Liver (tissue), 9 donors: ENCODE measurements around the gene G6PC1. TPM values are rescaled to one million over a fixed set of nuclear protein-coding genes. Genes with fewer than 3 reads are reported as not detected.
A peak's percentile ranks its signal among the peaks of the same experiment; 100 is the strongest.

ENCODE experiments used
- DNase-seq: peaks from one replicate; pipeline ENCODE4 v3.0.0-alpha.2; 2017; ENCODE audit warnings: low spot score
- H3K27ac ChIP-seq, 2 donors: one replicate each; pipeline ENCODE4 v1.7.0; 2013; ENCODE audit warnings: inconsistent platforms in 2 of 2, low read length in 2 of 2, control low read depth in 1 of 2, low read depth in 1 of 2, mild to moderate bottlenecking in 1 of 2
- H3K27me3 ChIP-seq, 4 donors: one replicate each; pipeline versions ENCODE4 v1.6.1 to v1.7.0; 2013; ENCODE audit warnings: low read length in 3 of 4, inconsistent platforms in 1 of 4, mild to moderate bottlenecking in 1 of 4, moderate library complexity in 1 of 4; ENCODE audit not compliant: control insufficient read depth in 4 of 4, insufficient read depth in 4 of 4
- H3K36me3 ChIP-seq, 4 donors: one replicate each; pipeline versions ENCODE4 v1.6.1 to v1.7.0; 2013; ENCODE audit warnings: low read length in 3 of 4, mild to moderate bottlenecking in 3 of 4, low read depth in 1 of 4, moderate library complexity in 1 of 4; ENCODE audit not compliant: control insufficient read depth in 4 of 4, insufficient read depth in 3 of 4
- H3K4me1 ChIP-seq, 4 donors: one replicate each; pipeline versions ENCODE4 v1.6.1 to v1.7.0; 2013; ENCODE audit warnings: low read length in 3 of 4, mild to moderate bottlenecking in 3 of 4, moderate library complexity in 1 of 4; ENCODE audit not compliant: control insufficient read depth in 4 of 4, insufficient read depth in 4 of 4
- H3K4me3 ChIP-seq, 3 donors: one replicate each; pipeline versions ENCODE4 v1.6.1 to v1.7.0; 2013; ENCODE audit warnings: low read length in 3 of 3, control low read depth in 1 of 3, low read depth in 1 of 3, mild to moderate bottlenecking in 1 of 3
- H3K9ac ChIP-seq, 2 donors: one replicate each; pipeline ENCODE4 v1.7.0; 2013; ENCODE audit warnings: low read length in 2 of 2, mild to moderate bottlenecking in 2 of 2, moderate library complexity in 2 of 2, control low read depth in 1 of 2, low read depth in 1 of 2
- H3K9me3 ChIP-seq, 4 donors: one replicate each; pipeline versions ENCODE4 v1.6.1 to v1.7.0; 2013; ENCODE audit warnings: low read length in 3 of 4; ENCODE audit not compliant: control insufficient read depth in 4 of 4
- EGR1 ChIP-seq, 2 donors: IDR thresholded peaks; 2 replicates each; pipeline ENCODE4 v1.6.1; 2016 to 2018; ENCODE audit warnings: antibody characterized with exemption in 2 of 2, low read depth in 2 of 2
- FOXA1 ChIP-seq: IDR thresholded peaks from 2 replicates; pipeline ENCODE4 v1.6.1; 2016; ENCODE audit warnings: antibody characterized with exemption
- FOXA2 ChIP-seq: IDR thresholded peaks from 2 replicates; pipeline ENCODE4 v1.6.1; 2016; ENCODE audit warnings: antibody characterized with exemption
- GABPA ChIP-seq, 2 donors: IDR thresholded peaks in 1 of 2; conservative IDR thresholded peaks in 1 of 2; 2 replicates each; pipeline ENCODE4 v1.6.1; 2016; ENCODE audit warnings: antibody characterized with exemption in 2 of 2, mild to moderate bottlenecking in 1 of 2, moderate library complexity in 1 of 2
- HNF4A ChIP-seq, 2 donors: conservative IDR thresholded peaks; 2 replicates each; pipeline ENCODE4 v1.6.1; 2016; ENCODE audit warnings: antibody characterized with exemption in 2 of 2, mild to moderate bottlenecking in 2 of 2
- HNF4G ChIP-seq: IDR thresholded peaks from 2 replicates; pipeline ENCODE4 v1.6.1; 2016; ENCODE audit warnings: antibody characterized with exemption
- JUND ChIP-seq, 2 donors: IDR thresholded peaks; 2 replicates each; pipeline ENCODE4 v1.6.1; 2016; ENCODE audit warnings: antibody characterized with exemption in 2 of 2
- NR2F2 ChIP-seq: IDR thresholded peaks from 2 replicates; pipeline ENCODE4 v1.6.1; 2016; ENCODE audit warnings: antibody characterized with exemption
- RAD21 ChIP-seq, 2 donors: IDR thresholded peaks; 2 replicates each; pipeline ENCODE4 v1.6.1; 2016; ENCODE audit warnings: antibody characterized with exemption in 2 of 2, mild to moderate bottlenecking in 2 of 2
- RXRA ChIP-seq, 2 donors: IDR thresholded peaks; 2 replicates each; pipeline ENCODE4 v1.6.1; 2017 to 2018; ENCODE audit warnings: antibody characterized with exemption in 2 of 2, mild to moderate bottlenecking in 1 of 2
- SP1 ChIP-seq: IDR thresholded peaks from 2 replicates; pipeline ENCODE4 v1.6.1; 2018; ENCODE audit warnings: antibody characterized with exemption, mild to moderate bottlenecking
- TAF1 ChIP-seq: conservative IDR thresholded peaks from 2 replicates; pipeline ENCODE4 v1.6.1; 2016; ENCODE audit warnings: antibody characterized with exemption, mild to moderate bottlenecking
- YY1 ChIP-seq: IDR thresholded peaks from 2 replicates; pipeline ENCODE4 v1.6.1; 2016; ENCODE audit warnings: antibody characterized with exemption, mild to moderate bottlenecking
- WGBS: extraction: QIAGEN DNeasy Blood & Tissue Kit; methylation state at CpG from one replicate; pipeline ENCODE4 v1.1.7; 2013; 5-methylcytosine and 5-hydroxymethylcytosine counted together
- polyA plus RNA-seq, 2 donors: library from polyadenylated mRNA; stranded (reverse) in 1 of 2; unstranded in 1 of 2; fragments of 200-250 nt in 1 of 2; fragments of >200 nt in 1 of 2; fragmentation: Nextera tagmentation in 1 of 2; extraction: Ambion mirVana in 1 of 2; gene quantifications; one replicate each; pipeline versions ENCODE4 v1.2.1 to v1.2.3, GENCODE V29; 2013 to 2015
- total RNA-seq, 2 donors: library from RNA; depleted of rRNA; stranded (reverse); fragments of >200 nt; gene quantifications; one replicate each; pipeline ENCODE4 v1.2.3, GENCODE V29; 2014
- TF ChIP-seq, protein P1 (sequence below): fragments of 150-350 bp; IDR thresholded peaks from 2 replicates; pipeline ENCODE4 v1.5.1; 2017; ENCODE audit warnings: improper control_type of control experiment, low read depth, low read length; ENCODE audit not compliant: missing input control
- TF ChIP-seq, protein P2 (sequence below): IDR thresholded peaks from 2 replicates; pipeline ENCODE4 v1.6.1; 2016; ENCODE audit warnings: antibody characterized with exemption
- TF ChIP-seq, protein P3 (sequence below): IDR thresholded peaks from 2 replicates; pipeline ENCODE4 v1.6.1; 2016; ENCODE audit warnings: antibody characterized with exemption
- TF ChIP-seq, protein P4 (sequence below): IDR thresholded peaks from 2 replicates; pipeline ENCODE4 v1.6.1; 2016; ENCODE audit warnings: antibody characterized with exemption, mild to moderate bottlenecking
- TF ChIP-seq, protein P5 (sequence below): IDR thresholded peaks from 2 replicates; pipeline ENCODE4 v1.6.1; 2016; ENCODE audit warnings: antibody characterized with exemption
- donor health status: healthy.
- donor health status: healthy.
- donor health status: healthy.
- donor health status: healthy.
- donor health status: healthy.

Gene G6PC1
- total and polyA plus RNA-seq, 4 donors: 23.8 to 271 (median 114) TPM

DNA sequence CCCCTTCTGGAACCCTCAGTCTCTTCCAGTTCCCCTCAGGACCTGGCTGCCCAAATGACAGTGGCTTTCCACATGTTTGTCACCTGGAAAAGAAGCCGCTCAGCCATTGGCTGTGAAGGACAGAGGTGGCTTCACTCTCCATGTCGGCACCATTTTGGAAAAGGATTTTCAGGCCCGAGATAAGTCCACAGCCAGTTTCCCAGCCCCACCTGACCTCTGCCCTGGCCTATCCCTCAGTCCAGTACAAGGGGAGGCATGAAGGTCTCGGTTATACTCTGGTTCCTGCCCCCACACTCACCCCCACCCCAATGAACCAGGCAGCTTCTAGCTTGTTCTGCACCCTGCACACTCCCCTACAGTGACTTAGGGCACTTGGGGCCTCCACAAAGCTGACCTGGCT, 34.4 kb upstream of the G6PC1 start:
- Histone ChIP-seq H3K36me3 (peaks cover 0 to 7% (median 1%) of the 10 kb centered on the region in 4 donors), H3K9me3 (no peaks in the 10 kb centered on the region), H3K4me1 (peaks cover 0 to 49% (median 42%) of the 10 kb centered on the region in 4 donors), H3K27ac (peak overlapping the region; percentile 78), H3K27me3 (no peaks in the 10 kb centered on the region), H3K4me3 (peak overlapping the region; percentile 14 to 61 (median 35)), H3K9ac (peak overlapping the region in 1 of 2 donors; percentile 25)
- no peak for TF ChIP-seq SP1
- TF ChIP-seq, protein P1, sequence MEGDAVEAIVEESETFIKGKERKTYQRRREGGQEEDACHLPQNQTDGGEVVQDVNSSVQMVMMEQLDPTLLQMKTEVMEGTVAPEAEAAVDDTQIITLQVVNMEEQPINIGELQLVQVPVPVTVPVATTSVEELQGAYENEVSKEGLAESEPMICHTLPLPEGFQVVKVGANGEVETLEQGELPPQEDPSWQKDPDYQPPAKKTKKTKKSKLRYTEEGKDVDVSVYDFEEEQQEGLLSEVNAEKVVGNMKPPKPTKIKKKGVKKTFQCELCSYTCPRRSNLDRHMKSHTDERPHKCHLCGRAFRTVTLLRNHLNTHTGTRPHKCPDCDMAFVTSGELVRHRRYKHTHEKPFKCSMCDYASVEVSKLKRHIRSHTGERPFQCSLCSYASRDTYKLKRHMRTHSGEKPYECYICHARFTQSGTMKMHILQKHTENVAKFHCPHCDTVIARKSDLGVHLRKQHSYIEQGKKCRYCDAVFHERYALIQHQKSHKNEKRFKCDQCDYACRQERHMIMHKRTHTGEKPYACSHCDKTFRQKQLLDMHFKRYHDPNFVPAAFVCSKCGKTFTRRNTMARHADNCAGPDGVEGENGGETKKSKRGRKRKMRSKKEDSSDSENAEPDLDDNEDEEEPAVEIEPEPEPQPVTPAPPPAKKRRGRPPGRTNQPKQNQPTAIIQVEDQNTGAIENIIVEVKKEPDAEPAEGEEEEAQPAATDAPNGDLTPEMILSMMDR: no peak
- TF ChIP-seq YY1: no peak
- no peak for TF ChIP-seq EGR1 (IDR thresholded peaks at IDR 0.05; ENCODE audit: low read depth in 2 of 2)
- TF ChIP-seq, protein P2, sequence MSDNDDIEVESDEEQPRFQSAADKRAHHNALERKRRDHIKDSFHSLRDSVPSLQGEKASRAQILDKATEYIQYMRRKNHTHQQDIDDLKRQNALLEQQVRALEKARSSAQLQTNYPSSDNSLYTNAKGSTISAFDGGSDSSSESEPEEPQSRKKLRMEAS: no peak
- TF ChIP-seq HNF4G: no peak
- 29% methylated on average over 4 of the region's 4 CpGs for WGBS
- DNase-seq: no peak

DNA sequence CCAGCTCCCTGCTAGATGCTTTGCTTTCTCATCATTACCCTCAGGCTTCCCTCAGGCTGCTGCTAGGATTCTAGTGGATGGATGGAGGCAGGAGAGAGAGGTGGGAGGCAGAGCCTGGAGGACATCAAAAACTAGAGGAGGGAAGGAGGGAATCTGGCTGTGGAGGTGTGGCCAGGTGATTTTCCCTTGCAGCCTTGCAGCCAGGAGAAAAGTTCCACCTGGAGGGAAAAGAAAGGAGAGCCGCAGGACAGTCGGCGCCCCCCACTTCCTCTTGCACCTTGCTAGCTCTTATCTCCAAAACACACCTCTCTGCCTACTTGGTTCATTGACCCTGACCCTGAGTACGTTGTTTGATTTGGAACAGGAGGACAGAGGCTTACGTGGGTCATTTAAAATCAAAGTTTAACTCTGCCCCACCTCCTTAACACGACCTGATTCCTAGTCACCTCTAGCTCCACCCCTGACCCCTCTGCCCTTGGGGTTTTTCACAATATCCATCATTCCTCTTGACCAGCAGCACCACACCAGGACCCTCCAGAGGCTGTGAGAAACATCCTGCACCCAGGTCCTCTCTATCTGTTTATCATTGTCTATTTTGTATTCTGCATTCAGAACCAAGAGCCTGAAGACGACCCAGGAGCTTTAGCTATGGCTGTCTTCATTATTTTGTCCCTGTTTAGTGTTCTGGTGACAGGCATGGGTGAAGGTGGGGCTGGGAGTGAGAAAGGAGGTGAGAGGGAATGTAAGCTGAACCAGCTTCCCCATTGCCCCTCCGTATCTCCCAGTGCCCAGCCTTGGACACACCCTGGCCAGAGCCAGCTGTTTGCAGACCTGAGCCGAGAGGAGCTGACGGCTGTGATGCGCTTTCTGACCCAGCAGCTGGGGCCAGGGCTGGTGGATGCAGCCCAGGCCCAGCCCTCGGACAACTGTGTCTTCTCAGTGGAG, 33.7 kb upstream of the G6PC1 start:
- H3K27ac ChIP-seq: peak overlapping the region; percentile 78
- peaks cover 0 to 56% (median 47%) of the 10 kb centered on the region in 4 donors for H3K4me1 ChIP-seq
- H3K27me3 ChIP-seq: no peaks in the 10 kb centered on the region
- H3K4me3 ChIP-seq: peak overlapping the region; percentile 56 to 61 (median 60)
- H3K36me3 ChIP-seq: peaks cover 0 to 7% (median 2%) of the 10 kb centered on the region in 4 donors
- peak overlapping the region in 1 of 2 donors; percentile 56 for H3K9ac ChIP-seq
- no peaks in the 10 kb centered on the region for H3K9me3 ChIP-seq
- TF ChIP-seq RXRA (IDR thresholded peaks at IDR 0.05): peak; percentile 99 to 100
- TF ChIP-seq, protein P2: peak; percentile 76
- peak; percentile 78 for TF ChIP-seq TAF1
- peak; percentile 72 for TF ChIP-seq HNF4G
- peak in 1 of 2 donors; percentile 42 for TF ChIP-seq GABPA (IDR thresholded peaks at IDR 0.05 in 1 of 2, conservative IDR thresholded peaks at IDR 0.05 in 1 of 2)
- peak in 1 of 2 donors; percentile 46 for TF ChIP-seq EGR1 (IDR thresholded peaks at IDR 0.05; ENCODE audit: low read depth in 2 of 2)
- TF ChIP-seq SP1: peak; percentile 93
- no peak for TF ChIP-seq YY1
- TF ChIP-seq, protein P3, sequence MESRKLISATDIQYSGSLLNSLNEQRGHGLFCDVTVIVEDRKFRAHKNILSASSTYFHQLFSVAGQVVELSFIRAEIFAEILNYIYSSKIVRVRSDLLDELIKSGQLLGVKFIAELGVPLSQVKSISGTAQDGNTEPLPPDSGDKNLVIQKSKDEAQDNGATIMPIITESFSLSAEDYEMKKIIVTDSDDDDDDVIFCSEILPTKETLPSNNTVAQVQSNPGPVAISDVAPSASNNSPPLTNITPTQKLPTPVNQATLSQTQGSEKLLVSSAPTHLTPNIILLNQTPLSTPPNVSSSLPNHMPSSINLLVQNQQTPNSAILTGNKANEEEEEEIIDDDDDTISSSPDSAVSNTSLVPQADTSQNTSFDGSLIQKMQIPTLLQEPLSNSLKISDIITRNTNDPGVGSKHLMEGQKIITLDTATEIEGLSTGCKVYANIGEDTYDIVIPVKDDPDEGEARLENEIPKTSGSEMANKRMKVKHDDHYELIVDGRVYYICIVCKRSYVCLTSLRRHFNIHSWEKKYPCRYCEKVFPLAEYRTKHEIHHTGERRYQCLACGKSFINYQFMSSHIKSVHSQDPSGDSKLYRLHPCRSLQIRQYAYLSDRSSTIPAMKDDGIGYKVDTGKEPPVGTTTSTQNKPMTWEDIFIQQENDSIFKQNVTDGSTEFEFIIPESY: peak; percentile 65
- peak; percentile 98 for TF ChIP-seq NR2F2
- TF ChIP-seq, protein P4, sequence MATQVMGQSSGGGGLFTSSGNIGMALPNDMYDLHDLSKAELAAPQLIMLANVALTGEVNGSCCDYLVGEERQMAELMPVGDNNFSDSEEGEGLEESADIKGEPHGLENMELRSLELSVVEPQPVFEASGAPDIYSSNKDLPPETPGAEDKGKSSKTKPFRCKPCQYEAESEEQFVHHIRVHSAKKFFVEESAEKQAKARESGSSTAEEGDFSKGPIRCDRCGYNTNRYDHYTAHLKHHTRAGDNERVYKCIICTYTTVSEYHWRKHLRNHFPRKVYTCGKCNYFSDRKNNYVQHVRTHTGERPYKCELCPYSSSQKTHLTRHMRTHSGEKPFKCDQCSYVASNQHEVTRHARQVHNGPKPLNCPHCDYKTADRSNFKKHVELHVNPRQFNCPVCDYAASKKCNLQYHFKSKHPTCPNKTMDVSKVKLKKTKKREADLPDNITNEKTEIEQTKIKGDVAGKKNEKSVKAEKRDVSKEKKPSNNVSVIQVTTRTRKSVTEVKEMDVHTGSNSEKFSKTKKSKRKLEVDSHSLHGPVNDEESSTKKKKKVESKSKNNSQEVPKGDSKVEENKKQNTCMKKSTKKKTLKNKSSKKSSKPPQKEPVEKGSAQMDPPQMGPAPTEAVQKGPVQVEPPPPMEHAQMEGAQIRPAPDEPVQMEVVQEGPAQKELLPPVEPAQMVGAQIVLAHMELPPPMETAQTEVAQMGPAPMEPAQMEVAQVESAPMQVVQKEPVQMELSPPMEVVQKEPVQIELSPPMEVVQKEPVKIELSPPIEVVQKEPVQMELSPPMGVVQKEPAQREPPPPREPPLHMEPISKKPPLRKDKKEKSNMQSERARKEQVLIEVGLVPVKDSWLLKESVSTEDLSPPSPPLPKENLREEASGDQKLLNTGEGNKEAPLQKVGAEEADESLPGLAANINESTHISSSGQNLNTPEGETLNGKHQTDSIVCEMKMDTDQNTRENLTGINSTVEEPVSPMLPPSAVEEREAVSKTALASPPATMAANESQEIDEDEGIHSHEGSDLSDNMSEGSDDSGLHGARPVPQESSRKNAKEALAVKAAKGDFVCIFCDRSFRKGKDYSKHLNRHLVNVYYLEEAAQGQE: peak; percentile 33
- TF ChIP-seq, protein P1: no peak
- peak; percentile 65 to 68 for TF ChIP-seq JUND (IDR thresholded peaks at IDR 0.05)
- peak; percentile 34 to 44 for TF ChIP-seq RAD21 (IDR thresholded peaks at IDR 0.05)
- TF ChIP-seq FOXA1: peak; percentile 53
- peak; percentile 75 for TF ChIP-seq FOXA2
- TF ChIP-seq HNF4A (conservative IDR thresholded peaks at IDR 0.05): peak; percentile 96 to 97
- TF ChIP-seq, protein P5, sequence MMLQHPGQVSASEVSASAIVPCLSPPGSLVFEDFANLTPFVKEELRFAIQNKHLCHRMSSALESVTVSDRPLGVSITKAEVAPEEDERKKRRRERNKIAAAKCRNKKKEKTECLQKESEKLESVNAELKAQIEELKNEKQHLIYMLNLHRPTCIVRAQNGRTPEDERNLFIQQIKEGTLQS: no peak
- 29% methylated on average over 12 of the region's 12 CpGs for WGBS
- peak; percentile 47 for DNase-seq
